ENCODE measurements around the gene SLC25A51. TPM values are rescaled to one million over a fixed set of nuclear protein-coding genes. Genes with fewer than 3 reads are reported as not detected.

Gene SLC25A51
- total and polyA plus RNA-seq, 2 donors from 2014 or later = 10.7 to 25.5 TPM

DNA sequence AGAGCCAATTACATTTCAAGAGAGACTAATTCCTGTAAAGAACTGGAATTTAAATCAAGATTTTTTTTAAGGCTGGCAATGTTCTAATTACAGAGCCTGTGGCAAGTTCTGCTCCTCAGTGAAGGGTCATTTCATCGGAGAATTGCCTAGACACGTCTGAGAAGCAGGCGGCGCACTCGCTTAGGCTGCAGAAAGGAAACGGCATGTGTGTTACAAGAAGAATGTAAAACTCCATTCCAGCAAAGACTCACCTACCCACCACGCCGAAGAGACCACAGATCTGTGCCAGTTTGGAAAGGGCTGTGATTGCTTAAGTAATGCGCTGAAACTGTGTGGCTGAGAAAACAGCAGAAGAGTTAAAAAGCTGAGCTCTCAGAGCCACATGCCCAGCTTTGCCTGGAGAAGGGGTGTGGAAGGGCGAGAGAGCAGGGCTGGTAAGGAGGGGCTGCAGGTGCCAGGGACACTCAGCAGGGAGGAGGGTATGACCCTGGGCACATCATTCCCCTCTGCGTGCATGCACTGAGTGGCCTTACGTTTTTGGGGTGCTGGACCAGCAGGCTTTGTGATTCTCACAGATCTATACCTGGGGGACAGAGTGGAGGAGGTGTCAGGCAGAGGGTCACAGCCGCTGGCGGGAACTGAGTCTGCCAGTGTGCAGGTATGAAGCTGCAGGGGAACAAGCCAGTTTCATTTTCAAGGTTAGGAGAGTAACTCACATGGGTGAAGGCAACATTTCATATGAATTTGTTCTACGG, 17.8 kb upstream of the SLC25A51 start:
- intact Hi-C loops (cut with DNase I) = no loop called here
- Histone ChIP-seq H3K9me3 (ENCODE audit: control insufficient read depth in 2 of 3, insufficient read depth in 1 of 3, low read length in 3 of 3) (no peaks in the 10 kb centered on the region), H3K27me3 (ENCODE audit: control insufficient read depth, insufficient read depth, low read length) (no peaks in the 10 kb centered on the region), H3K9ac (ENCODE audit: low read length in 3 of 3) (peak overlapping the region in 1 of 3 donors; percentile 0), H3K36me3 (ENCODE audit: control insufficient read depth in 2 of 3, insufficient read depth in 3 of 3, low read length in 3 of 3) (peaks cover 0 to 4% (median 2%) of the 10 kb centered on the region in 3 donors), H3K4me3 (ENCODE audit: low read length in 3 of 3) (no peak overlapping the region), H3K27ac (ENCODE audit: low read depth in 2 of 2, low read length in 2 of 2) (peak overlapping the region in 1 of 2 donors; percentile 28), H3K4me1 (ENCODE audit: control insufficient read depth in 2 of 3, insufficient read depth in 2 of 3, low read depth in 1 of 3, low read length in 3 of 3) (peaks cover 0 to 23% (median 15%) of the 10 kb centered on the region in 3 donors)
- DNase-seq (peak in 2 of 5 donors; percentile 22 to 40), FAIRE-seq (no peak)
- TF ChIP-seq, protein P1, sequence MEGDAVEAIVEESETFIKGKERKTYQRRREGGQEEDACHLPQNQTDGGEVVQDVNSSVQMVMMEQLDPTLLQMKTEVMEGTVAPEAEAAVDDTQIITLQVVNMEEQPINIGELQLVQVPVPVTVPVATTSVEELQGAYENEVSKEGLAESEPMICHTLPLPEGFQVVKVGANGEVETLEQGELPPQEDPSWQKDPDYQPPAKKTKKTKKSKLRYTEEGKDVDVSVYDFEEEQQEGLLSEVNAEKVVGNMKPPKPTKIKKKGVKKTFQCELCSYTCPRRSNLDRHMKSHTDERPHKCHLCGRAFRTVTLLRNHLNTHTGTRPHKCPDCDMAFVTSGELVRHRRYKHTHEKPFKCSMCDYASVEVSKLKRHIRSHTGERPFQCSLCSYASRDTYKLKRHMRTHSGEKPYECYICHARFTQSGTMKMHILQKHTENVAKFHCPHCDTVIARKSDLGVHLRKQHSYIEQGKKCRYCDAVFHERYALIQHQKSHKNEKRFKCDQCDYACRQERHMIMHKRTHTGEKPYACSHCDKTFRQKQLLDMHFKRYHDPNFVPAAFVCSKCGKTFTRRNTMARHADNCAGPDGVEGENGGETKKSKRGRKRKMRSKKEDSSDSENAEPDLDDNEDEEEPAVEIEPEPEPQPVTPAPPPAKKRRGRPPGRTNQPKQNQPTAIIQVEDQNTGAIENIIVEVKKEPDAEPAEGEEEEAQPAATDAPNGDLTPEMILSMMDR (IDR thresholded peaks at IDR 0.05; ENCODE audit: borderline replicate concordance, extremely low read depth, insufficient read depth) = no peak

DNA sequence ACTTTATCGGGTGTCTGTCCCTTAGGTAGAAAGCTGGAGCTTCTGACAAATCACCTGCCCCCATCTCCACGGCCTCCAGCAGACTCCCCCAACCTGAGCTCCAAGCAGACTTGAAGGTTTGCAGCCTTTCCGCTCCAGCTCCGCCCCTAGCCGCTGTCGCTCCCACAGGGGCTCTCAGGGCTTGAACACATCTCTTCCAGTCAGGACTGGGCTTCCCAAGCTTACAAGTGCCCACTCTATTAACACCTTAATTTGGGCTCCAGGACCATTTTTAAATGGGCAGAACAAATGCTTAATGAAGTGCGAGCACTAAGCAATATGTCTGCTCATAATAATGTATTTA, 17.2 kb upstream of the SLC25A51 start:
- no peak for FAIRE-seq
- intact Hi-C loops (cut with DNase I) = no loop called here
- Histone ChIP-seq H3K27ac (ENCODE audit: low read depth in 2 of 2, low read length in 2 of 2) (peak overlapping the region in 1 of 2 donors; percentile 25), H3K9me3 (ENCODE audit: control insufficient read depth in 2 of 3, insufficient read depth in 1 of 3, low read length in 3 of 3) (no peaks in the 10 kb centered on the region), H3K9ac (ENCODE audit: low read length in 3 of 3) (peak overlapping the region in 1 of 3 donors; percentile 0), H3K4me1 (ENCODE audit: control insufficient read depth in 2 of 3, insufficient read depth in 2 of 3, low read depth in 1 of 3, low read length in 3 of 3) (peaks cover 0 to 17% (median 10%) of the 10 kb centered on the region in 3 donors), H3K36me3 (ENCODE audit: control insufficient read depth in 2 of 3, insufficient read depth in 3 of 3, low read length in 3 of 3) (peaks cover 0 to 4% (median 2%) of the 10 kb centered on the region in 3 donors), H3K27me3 (ENCODE audit: control insufficient read depth, insufficient read depth, low read length) (no peaks in the 10 kb centered on the region), H3K4me3 (ENCODE audit: low read length in 3 of 3) (no peak overlapping the region)
- TF ChIP-seq, protein P1 (IDR thresholded peaks at IDR 0.05; ENCODE audit: borderline replicate concordance, extremely low read depth, insufficient read depth) = no peak
- DNase-seq = peak in 1 of 5 donors; percentile 39

DNA sequence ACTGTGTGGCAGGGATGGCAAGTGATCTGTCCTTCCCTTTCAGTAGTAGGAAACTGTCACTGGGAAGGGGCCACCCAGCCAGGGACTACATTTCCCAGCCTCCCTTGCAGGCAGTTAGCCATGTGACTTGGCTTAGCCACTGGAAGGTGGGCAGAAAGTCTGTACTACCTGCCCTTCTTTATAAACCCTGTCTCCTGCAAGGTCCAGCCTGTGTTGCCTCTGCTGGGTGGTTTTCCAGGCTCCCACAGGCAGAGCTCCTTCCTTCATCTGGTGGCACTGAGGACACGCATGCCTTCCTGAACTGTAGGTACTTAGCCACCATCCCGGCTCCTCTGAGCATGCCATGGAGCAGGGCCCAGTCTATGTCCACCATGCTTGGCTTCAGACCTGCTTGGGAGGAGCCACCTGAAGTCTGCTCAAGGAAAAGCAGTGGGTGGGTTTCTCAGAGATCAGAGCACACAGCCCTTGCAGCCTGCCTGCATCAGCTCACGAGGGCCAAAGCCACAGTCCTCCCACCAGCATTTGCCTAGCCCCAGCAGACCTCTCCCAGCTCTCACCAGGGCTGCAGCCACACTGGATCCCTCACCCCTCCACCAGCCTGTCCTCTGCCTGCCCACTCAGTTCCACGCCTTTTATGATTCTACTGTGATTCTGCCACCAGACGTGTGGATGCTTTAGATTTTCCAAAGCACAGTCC, 16.7 kb upstream of the SLC25A51 start:
- Histone ChIP-seq H3K27ac (ENCODE audit: low read depth in 2 of 2, low read length in 2 of 2) (peak overlapping the region in 1 of 2 donors; percentile 25), H3K9ac (ENCODE audit: low read length in 3 of 3) (peak overlapping the region in 1 of 3 donors; percentile 0), H3K9me3 (ENCODE audit: control insufficient read depth in 2 of 3, insufficient read depth in 1 of 3, low read length in 3 of 3) (no peaks in the 10 kb centered on the region), H3K4me1 (ENCODE audit: control insufficient read depth in 2 of 3, insufficient read depth in 2 of 3, low read depth in 1 of 3, low read length in 3 of 3) (peaks cover 0 to 14% (median 7%) of the 10 kb centered on the region in 3 donors), H3K27me3 (ENCODE audit: control insufficient read depth, insufficient read depth, low read length) (no peaks in the 10 kb centered on the region), H3K36me3 (ENCODE audit: control insufficient read depth in 2 of 3, insufficient read depth in 3 of 3, low read length in 3 of 3) (peaks cover 0 to 4% (median 2%) of the 10 kb centered on the region in 3 donors), H3K4me3 (ENCODE audit: low read length in 3 of 3) (no peak overlapping the region)
- intact Hi-C loops (cut with DNase I) = no loop called here
- FAIRE-seq (no peak), DNase-seq (peak in 2 of 5 donors; percentile 43 to 61)
- TF ChIP-seq, protein P1 (IDR thresholded peaks at IDR 0.05; ENCODE audit: borderline replicate concordance, extremely low read depth, insufficient read depth) = no peak

All from kidney (tissue), 14 donors.